ENCODE results near the gene PTPRN2.

The PTPRN2 gene

GRCh38 chr7:157830331-157830730 is 757.3 kb downstream of the PTPRN2 start:
- DNase-seq = no peak

GRCh38 chr7:157829491-157829890 is 758.1 kb downstream of the PTPRN2 start:
- DNase-seq = no peak

DNA sequence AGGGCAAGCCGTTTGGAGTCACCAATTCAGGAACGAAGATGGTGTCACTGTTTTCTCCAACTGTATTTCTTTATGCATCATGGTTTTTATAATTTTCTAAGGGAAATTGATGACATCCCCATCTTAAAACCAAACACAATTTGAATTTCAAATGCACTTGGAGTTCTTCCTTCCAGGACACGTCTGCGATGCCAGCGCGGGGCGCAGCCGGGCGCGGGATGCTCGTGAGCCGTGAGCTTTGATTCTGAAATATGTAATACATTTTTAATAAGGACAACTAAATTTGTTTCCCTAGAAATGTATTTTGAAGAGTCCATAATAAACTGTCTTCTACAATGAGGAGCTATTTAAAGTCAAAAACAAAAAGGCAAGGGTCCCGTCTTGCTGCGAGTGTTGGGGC is 758.7 kb downstream of the PTPRN2 start:
- no peak for DNase-seq

DNA sequence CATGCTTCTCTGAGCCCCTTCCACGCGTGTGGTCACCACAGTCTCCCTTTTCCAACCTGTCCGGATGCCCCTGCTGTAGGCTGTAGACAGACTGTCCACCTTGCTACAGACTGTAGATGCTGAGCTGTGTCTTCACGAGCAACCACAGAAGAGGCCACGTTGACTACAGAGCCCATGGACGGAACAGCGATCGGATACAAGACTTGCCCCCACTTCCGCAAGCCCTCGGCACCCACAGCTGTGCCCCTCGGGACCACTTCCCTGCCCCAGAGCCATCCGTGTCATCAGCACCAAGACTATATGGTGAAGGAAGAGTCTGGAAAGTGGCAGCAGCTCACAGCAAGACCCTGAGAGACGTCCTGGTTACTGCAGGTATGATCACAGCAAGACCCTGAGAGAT is 759.4 kb downstream of the PTPRN2 start:
- no peak for DNase-seq

DNA sequence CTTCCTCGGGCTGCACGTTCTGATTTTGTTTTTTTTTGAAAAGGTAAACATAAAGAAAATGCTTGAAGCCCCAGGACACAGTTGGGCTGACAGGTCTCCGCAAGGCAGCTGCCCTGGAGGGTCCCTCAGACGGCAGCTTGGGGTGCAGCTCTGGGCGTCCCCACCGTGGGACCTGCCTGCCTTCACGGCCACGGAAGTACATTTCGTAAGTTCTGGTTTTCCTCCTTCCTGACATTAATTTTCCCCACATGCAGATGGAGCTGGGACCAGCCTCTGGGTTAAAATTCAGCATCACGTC is 759.8 kb downstream of the PTPRN2 start:
- no peak for DNase-seq

DNA sequence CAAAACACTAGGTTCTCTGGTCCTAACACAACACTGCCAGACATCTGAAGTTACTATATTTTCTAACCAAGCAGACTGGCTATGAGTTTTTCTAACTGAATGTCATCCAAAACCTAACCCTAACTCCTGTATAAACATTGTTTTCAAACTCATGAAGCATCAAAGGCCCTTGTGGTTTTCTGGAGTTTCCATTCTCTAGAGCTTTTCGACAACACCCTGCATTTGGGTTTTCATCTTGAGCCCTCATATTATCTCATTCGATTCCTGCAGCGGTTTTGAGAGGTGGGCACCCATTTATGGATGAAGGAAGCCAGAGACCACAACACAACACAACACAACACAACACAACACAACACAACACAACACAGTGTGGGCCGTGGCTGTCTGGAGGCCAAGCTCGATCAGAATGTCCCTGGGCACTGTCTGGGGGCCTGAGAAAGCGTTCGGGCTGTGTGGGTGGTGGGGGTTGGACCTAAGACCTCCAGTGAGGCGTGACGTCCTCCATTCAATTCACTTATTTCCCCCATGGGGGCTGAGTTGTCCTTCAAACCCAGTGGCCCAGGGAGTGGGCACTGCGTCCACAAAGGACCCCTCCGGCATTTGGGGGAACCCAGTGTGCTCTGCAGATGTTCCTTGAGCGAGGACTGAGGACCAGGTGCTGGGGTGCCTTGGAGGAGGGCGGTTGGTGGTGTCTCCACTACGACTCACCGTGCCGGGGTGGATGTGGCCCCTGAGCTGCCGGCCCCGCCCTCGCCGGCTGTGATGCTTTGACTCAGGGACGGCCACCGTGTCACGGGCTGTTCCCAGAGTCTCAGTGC is 760.4 kb downstream of the PTPRN2 start:
- DNase-seq = no peak

DNA sequence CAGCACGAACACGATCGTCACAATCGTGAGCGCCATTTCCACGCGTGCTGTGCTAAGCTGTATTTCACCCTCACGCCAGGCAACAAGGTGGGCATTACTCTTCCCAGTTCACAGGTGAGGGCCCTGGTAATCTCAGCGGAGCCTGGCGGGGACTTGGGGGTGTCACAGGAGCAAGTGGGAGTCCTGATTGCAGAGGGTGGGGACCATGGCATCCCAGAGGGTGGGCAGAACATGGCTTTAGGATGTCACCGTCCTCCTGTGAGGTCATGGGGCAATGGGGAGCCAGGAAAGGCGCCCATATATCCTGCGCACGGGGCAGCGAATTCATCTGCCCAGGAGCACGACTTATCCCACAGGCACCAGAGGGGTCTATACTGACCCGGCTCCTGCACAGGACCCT is 761.1 kb downstream of the PTPRN2 start:
- DNase-seq = no peak

GRCh38 chr7:157825325-157825724 is 762.3 kb downstream of the PTPRN2 start:
- DNase-seq = no peak

DNA sequence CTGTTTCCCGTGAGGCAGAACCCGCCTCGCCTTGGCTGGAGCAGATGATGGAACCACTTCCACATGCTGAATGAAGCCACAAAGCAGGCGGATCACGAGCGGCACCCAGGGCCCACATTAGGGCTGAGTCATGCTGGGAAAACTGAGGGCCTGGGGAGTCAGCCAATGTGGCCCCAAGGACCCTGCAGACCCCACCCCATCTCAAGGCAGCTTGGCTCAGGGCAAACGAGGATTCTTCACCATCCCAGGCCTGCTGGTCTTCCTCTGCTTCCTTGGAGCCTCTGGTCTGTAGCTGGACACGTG is 762.9 kb downstream of the PTPRN2 start:
- DNase-seq = no peak

DNA sequence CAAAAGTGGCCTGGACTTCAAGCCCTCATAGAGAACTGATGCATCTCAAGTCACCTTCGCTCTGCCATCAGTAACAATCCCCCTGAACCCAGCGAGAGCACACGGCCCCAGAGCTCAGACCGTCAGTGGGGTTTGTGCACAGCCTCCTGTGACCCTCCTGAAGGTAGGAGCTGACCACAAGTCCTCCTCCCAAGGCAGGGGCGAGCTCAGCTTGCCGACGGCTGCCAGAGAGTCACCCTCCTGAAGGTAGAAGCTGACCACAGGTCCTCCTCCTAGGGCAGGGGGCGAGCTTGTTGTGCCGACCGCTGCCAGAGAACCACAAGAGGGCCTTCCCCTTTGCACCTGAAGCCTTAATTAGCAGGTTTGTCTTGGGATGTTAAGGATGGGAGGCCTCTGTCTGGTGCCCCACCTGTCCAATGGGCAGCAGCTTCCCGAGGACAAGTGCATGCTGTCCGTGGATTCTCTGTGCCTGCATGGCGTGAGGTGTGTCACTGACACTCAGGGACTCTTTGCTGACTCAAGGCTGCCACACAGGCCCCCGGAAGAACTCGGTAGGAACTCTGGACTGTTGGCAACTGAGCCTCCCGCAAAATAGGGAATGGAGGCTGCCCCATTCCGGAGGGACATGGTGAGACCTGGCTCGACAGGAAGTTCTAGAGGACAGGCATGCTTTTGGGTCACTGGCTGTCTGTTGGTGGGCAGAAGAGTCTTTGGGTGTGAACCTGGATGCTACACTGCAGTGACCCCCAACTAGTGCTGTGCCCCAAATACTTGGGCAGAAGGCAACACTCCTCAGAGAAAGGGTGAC is 763.4 kb downstream of the PTPRN2 start:
- no peak for DNase-seq

GRCh38 chr7:157822688-157823031 is 765.0 kb downstream of the PTPRN2 start:
- no peak for DNase-seq

DNA sequence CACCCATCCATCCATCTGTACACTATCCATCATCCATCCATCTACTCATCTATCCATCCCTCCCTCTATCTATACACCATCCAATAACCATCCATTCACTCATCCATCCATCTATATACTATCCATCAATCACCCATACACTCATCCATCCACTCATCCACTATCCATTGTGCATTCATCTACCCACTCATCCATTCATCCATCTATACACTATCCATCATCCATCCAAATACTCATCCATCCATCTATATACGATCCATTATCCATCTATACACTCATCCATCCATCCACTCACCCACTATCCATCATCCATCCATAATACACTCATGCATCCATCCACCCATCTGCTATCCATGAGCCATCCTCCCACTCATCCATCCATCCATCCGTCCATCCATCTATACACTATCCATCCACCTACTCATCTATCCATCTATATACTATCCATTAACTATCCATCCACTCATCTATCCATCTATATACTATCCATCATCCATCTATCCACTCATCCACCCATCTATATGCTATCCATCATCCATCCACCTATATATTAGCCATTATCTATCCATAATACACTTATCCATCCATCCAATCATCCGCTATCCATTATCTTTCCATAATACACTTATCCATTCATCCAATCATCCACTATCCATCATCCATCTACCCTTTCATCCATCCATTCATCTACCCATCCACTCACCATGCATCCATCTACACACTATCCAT is 765.5 kb downstream of the PTPRN2 start:
- no peak for DNase-seq

DNA sequence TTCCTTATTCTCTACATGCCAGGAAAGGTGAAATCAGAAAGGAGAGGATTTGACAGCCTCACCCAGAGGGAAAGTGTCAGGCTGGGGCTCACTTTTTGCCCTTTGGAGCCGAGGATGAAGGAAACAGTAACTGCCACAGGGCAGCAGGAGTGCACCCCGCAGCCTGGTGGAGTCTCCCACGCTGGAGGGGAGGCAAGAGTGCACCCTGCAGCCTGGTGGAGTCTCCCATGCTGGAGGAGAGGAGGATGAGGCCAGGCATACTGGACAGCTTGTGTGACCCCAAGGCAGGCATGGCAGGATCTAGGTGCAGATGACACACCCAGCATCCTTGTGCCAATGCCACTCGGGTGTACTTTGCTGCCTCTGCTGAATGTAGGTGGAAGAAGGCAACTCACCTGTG is 766.8 kb downstream of the PTPRN2 start:
- DNase-seq = no peak

DNA sequence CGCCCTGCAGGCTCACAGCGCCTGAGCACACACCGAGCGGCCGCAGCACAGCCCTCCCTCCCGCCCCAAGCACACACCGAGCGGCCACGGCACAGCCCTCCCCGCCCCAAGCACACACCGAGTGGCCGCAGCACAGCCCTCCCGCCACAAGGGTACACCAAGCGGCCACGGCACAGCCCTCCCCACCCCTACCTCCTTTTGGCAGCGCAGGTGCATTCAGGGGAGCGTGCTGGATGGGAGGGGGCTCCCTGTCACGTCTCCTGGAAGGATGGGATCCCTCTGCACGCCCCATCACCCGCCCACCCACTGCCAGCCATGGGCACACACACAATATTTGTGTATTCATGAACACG is 768.2 kb downstream of the PTPRN2 start:
- no peak for DNase-seq

- no peak for DNase-seq
These were observed 768.7 kb downstream of the PTPRN2 start for GRCh38 chr7:157818701-157819454.

DNA sequence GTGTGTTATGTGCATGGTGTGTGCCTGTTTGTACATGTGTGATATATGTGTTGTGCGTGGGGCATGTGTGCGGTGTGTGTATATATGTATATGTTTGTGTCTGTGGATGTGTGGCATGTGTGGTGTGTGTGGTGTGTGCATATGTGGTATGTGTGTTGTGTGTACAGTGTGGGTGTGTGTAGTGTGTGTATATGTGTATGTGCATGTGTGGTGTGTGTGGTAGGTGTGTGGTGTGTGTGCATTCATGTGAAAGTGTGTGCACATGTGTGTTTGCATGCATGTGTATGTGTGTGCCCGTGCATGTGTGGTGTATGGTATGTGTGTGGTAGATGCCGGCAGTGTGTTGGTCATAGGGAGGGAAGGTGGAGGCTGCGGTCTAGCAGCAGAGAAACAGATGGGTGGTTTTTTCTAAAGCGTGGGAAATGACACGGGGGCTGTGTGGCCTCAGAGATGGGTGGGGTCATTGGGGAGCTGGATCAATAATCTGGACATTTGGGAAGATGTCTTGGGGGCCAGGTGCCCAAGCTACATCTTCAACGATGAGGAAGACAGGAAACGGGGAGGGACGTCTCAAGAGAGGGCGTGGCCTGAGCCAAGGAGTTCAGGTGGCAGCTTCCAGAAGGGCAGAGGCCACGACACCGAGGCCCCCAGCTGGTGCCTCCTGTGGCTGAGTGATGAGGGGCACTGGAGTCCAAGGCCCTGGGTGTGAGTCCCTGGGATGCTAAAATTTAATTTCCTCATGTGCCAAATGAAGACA is 769.5 kb downstream of the PTPRN2 start:
- no peak for DNase-seq

DNA sequence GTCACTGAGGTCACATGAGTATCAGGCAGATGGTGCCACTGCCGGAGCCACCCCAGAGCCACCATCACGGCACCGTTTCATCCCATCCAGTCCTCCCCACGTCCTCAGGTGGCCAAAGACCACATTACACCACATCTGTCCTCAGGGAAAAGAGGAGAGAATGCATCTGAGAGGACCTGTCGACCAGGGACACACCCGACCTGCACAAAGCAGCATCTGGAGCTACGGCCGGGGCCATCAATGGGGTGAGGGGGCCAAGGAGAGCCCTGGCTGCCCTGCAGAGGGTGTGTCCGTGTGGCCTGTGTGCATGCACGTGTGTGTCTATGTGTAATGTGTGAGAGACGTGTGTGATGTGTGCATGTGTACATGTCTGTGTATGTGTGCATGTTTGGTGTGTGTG is 770.2 kb downstream of the PTPRN2 start:
- no peak for DNase-seq

DNA sequence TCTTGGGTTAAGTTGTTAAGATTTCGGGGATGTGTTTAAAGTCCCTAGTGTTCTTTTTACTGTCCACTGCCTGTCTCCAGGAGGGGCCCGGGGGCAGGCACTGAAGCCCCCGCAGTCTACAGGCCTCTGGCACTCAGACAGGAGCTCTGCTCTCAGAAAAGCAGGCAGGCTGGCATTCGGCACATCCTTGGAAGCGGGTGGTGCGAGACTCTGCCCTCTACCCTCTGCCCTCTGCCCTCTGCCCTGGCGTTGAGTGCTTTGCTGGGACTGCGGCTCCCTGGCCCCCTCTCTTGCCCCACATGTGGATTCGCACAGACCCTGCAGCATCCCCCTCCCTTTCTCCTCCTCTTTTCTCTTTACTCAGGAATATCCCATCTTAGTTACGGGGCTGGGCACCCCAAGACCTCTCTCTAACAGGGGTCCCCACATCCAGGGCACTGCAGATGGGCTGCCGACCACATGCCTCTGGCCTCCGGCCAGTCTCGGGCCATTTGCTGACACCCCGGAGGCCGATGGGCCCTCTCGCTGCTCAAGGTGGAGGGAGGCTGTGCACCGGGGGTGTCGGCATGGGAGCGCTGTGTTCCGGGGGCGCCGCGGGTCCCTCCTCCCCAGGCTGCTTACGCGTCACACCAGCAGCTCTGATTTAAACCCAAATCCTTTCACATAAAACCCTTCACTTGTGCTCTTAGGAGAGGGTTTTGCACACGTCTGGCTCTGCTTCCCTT is 770.9 kb downstream of the PTPRN2 start:
- no peak for DNase-seq

GRCh38 chr7:157816086-157816485 is 771.5 kb downstream of the PTPRN2 start:
- DNase-seq = no peak

DNA sequence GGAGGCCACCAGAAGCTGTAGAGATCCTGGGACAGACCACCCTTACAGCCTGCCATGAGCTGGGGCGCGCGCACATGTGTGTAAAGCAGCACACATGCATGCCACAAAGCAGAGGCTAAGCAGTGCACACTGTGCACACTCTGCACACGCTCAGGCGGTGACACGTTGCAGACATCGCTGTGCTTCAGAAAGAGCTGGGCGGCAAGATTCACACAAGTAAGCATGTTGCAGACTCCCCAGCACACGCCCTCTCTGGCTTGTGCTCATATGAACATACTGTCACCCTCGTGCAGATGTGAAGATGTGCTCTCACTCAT is 772.0 kb downstream of the PTPRN2 start:
- DNase-seq = no peak

- no peak for DNase-seq
These were observed 772.5 kb downstream of the PTPRN2 start for GRCh38 chr7:157814931-157815705.
